GOT3 (cell line): ENCODE data around the gene USP12.

Experiments
- DNase-seq: peaks from one replicate; lab custom pipeline; 2025; ENCODE audit warnings: mixed read lengths; lab: John Stamatoyannopoulos, UW

Gene USP12

DNA sequence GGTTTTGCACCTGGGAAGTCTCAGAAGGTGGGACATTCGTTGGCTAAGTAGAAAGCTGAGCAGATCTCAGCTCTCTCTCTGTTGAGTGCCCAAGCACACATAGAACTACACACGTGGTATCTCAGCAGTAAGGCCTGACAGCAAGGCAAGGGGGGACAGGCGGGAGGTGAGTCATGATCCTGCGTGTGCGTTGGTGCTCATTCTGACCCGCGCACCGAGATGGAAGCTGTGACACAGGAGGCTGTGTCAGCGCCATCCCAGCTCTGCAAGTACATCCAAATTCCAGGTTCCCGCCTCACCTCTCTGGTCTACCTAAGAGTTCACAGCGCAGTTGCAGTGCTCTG lies 135.7 kb downstream of the USP12 start:
- no peak for DNase-seq

- DNase-seq, result no peak
Measured at GRCh38 chr13:27034678-27035111, 136.9 kb downstream of the USP12 start.

DNA sequence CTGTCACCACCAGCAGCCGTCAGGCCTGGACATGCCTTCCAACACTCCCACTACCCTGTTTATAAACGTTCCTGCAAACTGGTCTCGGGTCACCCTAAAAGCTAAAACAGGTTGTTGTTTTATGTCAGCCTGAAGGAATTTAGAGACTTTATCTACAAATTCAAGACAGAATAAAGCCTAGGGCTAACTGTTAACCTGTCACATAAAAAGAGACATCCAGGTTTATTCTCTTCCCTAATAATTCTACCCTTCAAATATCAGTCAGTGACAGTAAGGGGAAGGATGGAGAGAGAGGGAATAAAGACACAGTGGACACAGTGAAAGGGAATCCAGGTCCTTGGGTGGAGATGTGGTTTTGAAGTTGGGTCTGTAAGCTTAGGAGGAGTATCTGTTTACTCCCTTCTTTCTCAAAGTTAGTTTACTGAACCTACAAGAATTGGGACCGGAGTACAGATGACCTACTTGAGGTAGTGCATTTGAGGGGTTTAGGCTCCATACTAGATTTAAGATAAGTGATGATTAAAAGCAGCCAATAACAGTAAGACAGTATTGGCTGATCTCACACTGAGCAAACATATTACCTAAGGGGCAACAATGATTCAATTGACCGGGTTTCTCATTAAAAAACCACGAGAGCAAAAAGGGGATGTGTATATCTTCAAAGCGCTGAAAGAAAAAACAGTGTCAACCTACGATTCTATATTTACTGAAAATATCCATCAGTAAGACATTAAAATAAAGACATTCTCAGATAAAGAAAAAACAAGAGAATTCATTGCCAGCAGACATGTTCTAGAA lies 142.7 kb downstream of the USP12 start:
- no peak for DNase-seq

- no peak for DNase-seq
Measured at GRCh38 chr13:27027086-27027667, 144.4 kb downstream of the USP12 start.

DNA sequence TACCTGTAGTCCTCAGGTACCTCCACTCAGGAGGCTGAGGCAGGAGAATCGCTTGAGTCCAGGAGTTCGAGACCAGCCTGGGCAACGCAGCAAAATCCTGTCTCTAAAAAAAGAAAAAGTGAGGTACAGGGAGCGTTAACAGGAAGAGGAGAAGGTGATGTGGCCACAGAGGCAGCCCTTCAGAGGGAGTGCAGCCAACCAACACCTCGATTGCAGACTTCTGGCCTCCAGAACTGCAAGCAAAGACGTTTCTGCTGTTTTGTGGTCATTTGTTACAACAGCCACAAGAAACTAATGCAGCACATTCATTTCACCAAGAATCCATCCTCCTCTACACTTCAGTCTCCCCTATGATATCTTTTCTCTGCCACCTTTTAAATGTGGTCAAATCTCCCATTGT lies 145.2 kb downstream of the USP12 start:
- DNase-seq, result no peak

- DNase-seq, result no peak
Measured at GRCh38 chr13:27024776-27025492, 146.7 kb downstream of the USP12 start.

- DNase-seq, result no peak
Measured at GRCh38 chr13:27024074-27024461, 147.5 kb downstream of the USP12 start.

DNA sequence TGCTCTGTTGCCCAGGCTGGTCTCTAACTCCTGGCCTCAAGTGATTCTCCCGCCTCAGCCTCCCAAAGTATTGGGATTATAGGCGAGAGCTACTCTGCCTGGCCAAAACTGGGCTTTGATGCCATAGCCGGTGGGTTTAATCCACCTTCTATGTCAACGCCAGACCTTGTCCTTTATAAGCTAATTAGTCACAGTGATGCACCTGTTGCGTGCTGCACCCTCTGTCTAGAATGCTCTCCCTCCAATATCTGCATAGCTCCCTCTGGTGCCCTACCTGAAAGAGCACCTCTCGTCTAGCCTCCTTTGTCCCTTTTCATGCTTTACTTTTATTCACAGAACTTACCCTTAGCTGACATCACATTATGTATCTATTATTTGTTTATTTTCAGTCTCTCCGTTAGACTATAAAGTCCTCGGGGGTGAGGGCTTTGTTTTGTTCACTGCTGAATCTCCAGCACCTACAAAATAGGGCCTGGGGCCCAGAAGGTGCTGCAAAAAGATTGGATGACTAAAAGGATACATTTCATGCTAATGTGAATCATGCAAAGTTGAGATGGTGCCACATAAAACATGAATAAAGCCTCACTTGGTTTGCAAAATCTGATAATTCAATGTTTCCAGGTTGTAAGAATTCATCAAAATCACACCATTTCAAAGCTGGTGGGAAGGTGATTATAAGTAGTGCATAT lies 148.1 kb downstream of the USP12 start:
- no peak for DNase-seq

- no peak for DNase-seq
Measured at GRCh38 chr13:27022571-27023311, 148.9 kb downstream of the USP12 start.

DNA sequence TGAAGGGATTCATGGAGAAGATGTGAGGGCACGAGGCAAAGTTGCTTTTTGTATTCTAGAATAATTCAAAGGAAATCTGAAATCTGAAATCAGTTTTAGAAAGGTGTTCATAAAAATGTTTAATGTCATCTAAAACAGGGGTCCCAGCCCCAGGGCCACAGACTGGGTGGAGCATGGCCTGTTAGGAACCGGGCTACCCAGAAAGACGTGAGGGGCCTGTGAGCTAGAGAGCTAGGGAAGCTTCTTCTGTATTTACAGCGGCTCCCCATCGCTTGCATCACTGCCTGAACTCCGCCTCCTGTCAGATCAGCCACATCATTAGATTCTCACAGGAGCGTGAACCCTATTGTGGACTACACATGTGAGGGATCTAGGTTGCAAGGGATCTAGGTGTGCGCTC lies 151.2 kb downstream of the USP12 start:
- DNase-seq, result no peak

- no peak for DNase-seq
Measured at GRCh38 chr13:27018882-27019281, 152.7 kb downstream of the USP12 start.

DNA sequence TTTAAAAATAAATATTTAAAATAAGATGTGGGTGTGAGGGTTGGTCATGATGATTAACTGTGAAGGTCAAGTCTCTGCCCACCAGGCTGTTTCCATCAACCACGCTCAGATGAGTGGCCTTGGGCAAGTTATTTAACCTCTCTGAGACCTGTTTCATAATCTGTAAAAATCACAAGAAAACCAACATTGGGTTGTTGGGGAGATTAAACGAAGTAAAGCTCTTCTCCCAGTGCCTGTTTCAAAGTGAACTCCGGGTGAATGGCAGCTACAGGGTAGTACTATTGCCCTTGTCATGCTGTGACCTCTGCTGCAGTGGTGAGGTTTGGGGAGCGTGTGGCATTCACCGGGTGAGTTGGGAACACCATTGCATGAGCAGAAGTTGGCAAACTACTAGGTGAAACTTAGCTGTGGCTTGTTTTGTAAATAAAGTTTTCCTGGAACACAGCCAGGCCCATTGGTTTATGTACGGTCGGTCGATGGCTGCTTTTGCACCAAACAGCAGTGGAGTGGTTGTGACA lies 153.2 kb downstream of the USP12 start:
- no peak for DNase-seq

DNA sequence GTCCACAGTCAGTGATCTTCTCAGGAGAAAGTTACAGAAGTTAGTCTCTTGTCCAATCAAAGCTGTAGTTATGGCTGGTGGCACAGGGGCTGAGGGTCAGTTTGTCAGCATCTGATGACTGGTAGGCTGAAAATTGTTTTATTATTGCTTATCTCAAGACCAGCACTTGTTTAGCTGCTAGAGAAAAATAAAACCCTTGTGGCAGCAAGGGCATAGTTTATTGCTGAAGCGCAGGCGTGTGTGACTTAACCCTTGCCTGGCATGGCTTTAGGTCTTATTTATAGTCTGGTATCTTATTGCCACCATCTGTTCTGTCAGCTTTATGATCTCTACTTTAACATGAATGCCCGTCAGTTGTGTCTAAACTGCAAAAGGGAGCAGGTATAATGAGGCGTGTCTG lies 154.7 kb downstream of the USP12 start:
- no peak for DNase-seq
